SK-N-SH (cell line): ENCODE measurements around the gene ZNF548. TPM values are rescaled to one million over a fixed set of nuclear protein-coding genes. Genes with fewer than 3 reads are reported as not detected.

Source experiments
- CTCF ChIA-PET: fragments of 300-600, 350-600 bp; formaldehyde crosslinking; extraction: SDS; loops from one replicate; lab custom pipeline; 2021; lab: Yijun Ruan, JAX
- POLR2A ChIA-PET: fragments of 350-600 bp; sonication (Branson Sonifier 250); formaldehyde crosslinking; extraction: SDS; loops from one replicate; lab custom pipeline; 2020; ENCODE audit warnings: antibody characterized with exemption, inconsistent platforms; lab: Yijun Ruan, JAX
- DNase-seq: peaks from one replicate; pipeline ENCODE4 v3.0.0; 2012
- H2AFZ ChIP-seq: fragments of 200-600 bp; sonication (generic); 2 replicates; pipeline ENCODE4 v1.8.1; 2016; ENCODE audit warnings: antibody characterized with exemption, mild to moderate bottlenecking, low read depth
- H3F3A ChIP-seq: fragments of 200-600 bp; sonication (generic); replicated peaks from 2 replicates; pipeline ENCODE3; 2016; ENCODE audit warnings: antibody characterized with exemption, mild to moderate bottlenecking; ENCODE audit not compliant: insufficient read depth
- H3K27ac ChIP-seq, 2 experiments: fragments of 200-500 bp in 1 of 2; fragments of 200-600 bp in 1 of 2; sonication (Bioruptor generic) in 1 of 2; sonication (generic), shearing (Covaris generic) in 1 of 2; 2 replicates each; pipeline versions ENCODE4 v1.5.1 to v1.6.1; 2014 to 2016; ENCODE audit warnings: low read depth in 2 of 2, inconsistent platforms in 1 of 2, low read length in 1 of 2, mild to moderate bottlenecking in 1 of 2, mixed read lengths in 1 of 2
- H3K27me3 ChIP-seq: fragments of 200-600 bp; sonication (generic), shearing (Covaris generic); 2 replicates; pipeline ENCODE4 v1.6.1; 2016; ENCODE audit warnings: mixed run types; ENCODE audit not compliant: insufficient read depth
- H3K36me3 ChIP-seq, 2 experiments: fragments of 200-500 bp in 1 of 2; fragments of 200-600 bp in 1 of 2; sonication (Bioruptor generic) in 1 of 2; sonication (generic) in 1 of 2; replicated peaks in 1 of 2; 2 replicates each; pipeline versions ENCODE3 to v1.5.1; 2014 to 2016; ENCODE audit warnings: low read length in 1 of 2, mild to moderate bottlenecking in 1 of 2; ENCODE audit not compliant: insufficient read depth in 2 of 2, control insufficient read depth in 1 of 2
- H3K4me1 ChIP-seq, 2 experiments: fragments of 200-500 bp in 1 of 2; fragments of 200-600 bp in 1 of 2; sonication (Bioruptor generic) in 1 of 2; sonication (generic), shearing (Covaris generic) in 1 of 2; 2 replicates each; pipeline versions ENCODE4 v1.5.1 to v1.6.1; 2014 to 2016; ENCODE audit warnings: low read depth in 1 of 2, low read length in 1 of 2, mixed run types in 1 of 2; ENCODE audit not compliant: insufficient read depth in 2 of 2, control insufficient read depth in 1 of 2
- H3K4me2 ChIP-seq: fragments of 200-600 bp; sonication (generic), shearing (Covaris generic); 2 replicates; pipeline ENCODE4 v1.6.1; 2017; ENCODE audit warnings: mixed run types
- H3K4me3 ChIP-seq, 2 experiments: fragments of 200-500 bp in 1 of 2; fragments of 200-600 bp in 1 of 2; sonication (Bioruptor generic) in 1 of 2; sonication (generic), shearing (Covaris generic) in 1 of 2; 2 replicates each; pipeline versions ENCODE4 v1.5.1 to v1.8.1; 2014 to 2016; ENCODE audit warnings: low read depth in 2 of 2, inconsistent platforms in 1 of 2, low read length in 1 of 2, mild to moderate bottlenecking in 1 of 2, mixed read lengths in 1 of 2, moderate library complexity in 1 of 2
- H3K79me2 ChIP-seq: fragments of 200-600 bp; sonication (generic); 2 replicates; pipeline ENCODE4 v1.8.1; 2017; ENCODE audit warnings: mild to moderate bottlenecking; ENCODE audit not compliant: insufficient read depth
- H3K9ac ChIP-seq: fragments of 200-600 bp; sonication (generic); 2 replicates; pipeline ENCODE4 v1.6.1; 2017; ENCODE audit warnings: mixed run types
- H3K9me2 ChIP-seq: fragments of 200-600 bp; sonication (generic); 2 replicates; pipeline ENCODE4 v1.6.1; 2017; ENCODE audit warnings: mixed run types
- H3K9me3 ChIP-seq: fragments of 200-600 bp; sonication (generic); 2 replicates; pipeline ENCODE4 v1.6.1; 2017; ENCODE audit warnings: mixed run types, mild to moderate bottlenecking, moderate library complexity
- H4K20me1 ChIP-seq: fragments of 200-600 bp; sonication (generic); 2 replicates; pipeline ENCODE4 v1.6.1; 2017; ENCODE audit warnings: mild to moderate bottlenecking, mixed run types; ENCODE audit not compliant: insufficient read depth
- WGBS: methylation state at CpG from one replicate; pipeline ENCODE4 v1.1.6; 2017; ENCODE audit warnings: low lambda C conversion rate; 5-methylcytosine and 5-hydroxymethylcytosine counted together
- polyA plus RNA-seq, 3 experiments: library from polyadenylated mRNA; depleted of rRNA; stranded (reverse); fragments of >200 nt; gene quantifications; 2 replicates each; pipeline ENCODE4 v1.2.3, GENCODE V29; 2012
- TF ChIP-seq, protein P1 (sequence below): IDR thresholded peaks from 2 replicates; pipeline ENCODE4; 2012

ZNF548 gene
- polyA plus RNA-seq, 1 of the 3 experiments (the other 2 are of a cell fraction) = 6.8 TPM

DNA sequence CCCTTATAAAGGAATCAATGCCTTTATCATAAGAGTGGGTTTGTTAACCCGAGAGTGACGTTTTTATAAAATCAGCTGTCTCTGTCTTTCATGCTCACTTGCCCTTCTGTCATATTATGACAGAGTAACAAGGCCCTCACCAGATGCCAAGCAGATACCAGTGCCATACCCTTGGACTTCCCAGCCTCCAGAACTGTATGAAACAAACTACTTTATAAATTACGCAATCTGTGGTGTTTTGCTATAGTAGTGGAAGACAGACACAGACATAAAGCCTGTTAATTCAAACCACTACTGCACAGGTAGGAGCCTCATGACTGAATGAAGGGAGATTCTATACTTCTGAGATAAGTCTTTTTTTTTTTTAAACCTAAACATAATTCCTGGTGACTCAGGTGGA lies 62.7 kb downstream of the ZNF548 start:
- no peak for DNase-seq
- CTCF ChIA-PET = no interaction called here
- 76% methylated on average over 3 of the region's 3 CpGs for WGBS

More for the DNA sequence above, 62.7 kb downstream of the ZNF548 start:
- TF ChIP-seq, protein P1, sequence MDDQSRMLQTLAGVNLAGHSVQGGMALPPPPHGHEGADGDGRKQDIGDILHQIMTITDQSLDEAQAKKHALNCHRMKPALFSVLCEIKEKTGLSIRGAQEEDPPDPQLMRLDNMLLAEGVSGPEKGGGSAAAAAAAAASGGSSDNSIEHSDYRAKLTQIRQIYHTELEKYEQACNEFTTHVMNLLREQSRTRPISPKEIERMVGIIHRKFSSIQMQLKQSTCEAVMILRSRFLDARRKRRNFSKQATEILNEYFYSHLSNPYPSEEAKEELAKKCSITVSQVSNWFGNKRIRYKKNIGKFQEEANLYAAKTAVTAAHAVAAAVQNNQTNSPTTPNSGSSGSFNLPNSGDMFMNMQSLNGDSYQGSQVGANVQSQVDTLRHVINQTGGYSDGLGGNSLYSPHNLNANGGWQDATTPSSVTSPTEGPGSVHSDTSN = no peak
- Histone ChIP-seq H3K4me1 (no peaks in the 10 kb centered on the region), H3K4me3 (no peak overlapping the region), H3K27ac (no peak overlapping the region), H3K27me3 (no peaks in the 10 kb centered on the region), H3K9me3 (no peaks in the 10 kb centered on the region), H3F3A (no peaks in the 10 kb centered on the region), H3K36me3 (no peaks in the 10 kb centered on the region), H4K20me1 (no peaks in the 10 kb centered on the region), H3K79me2 (peaks cover 3% of the 10 kb centered on the region; the same call in 1 of the 2 replicates), H3K4me2 (no peak overlapping the region), H3K9me2 (no peaks in the 10 kb centered on the region), H3K9ac (no peak overlapping the region), H2AFZ (no peak overlapping the region)
- POLR2A ChIA-PET = no interaction called here

Other genes with a start within 250 kb of the ZNF548 start
- gene ZIM3, start 244.7 kb upstream of the ZNF548 start, polyA plus RNA-seq (2012; rRNA removed) = not detected in 2 replicates
- not detected in 2 replicates for gene DUXA, start 222.4 kb upstream of the ZNF548 start, polyA plus RNA-seq (2012; rRNA removed)
- gene ZNF264, start 198.4 kb upstream of the ZNF548 start, polyA plus RNA-seq (2012; rRNA removed) = 8.6 and 8.8 TPM in 2 replicates
- gene AURKC, start 158.8 kb upstream of the ZNF548 start, polyA plus RNA-seq (2012; rRNA removed) = 1.2 and 1.5 TPM in 2 replicates
- gene ZNF805, start 149.2 kb upstream of the ZNF548 start, polyA plus RNA-seq (2012; rRNA removed) = 1.5 and 2.5 TPM in 2 replicates
- gene ZNF460, start 109.4 kb upstream of the ZNF548 start, polyA plus RNA-seq (2012; rRNA removed) = 2.4 and 4.3 TPM in 2 replicates
- gene ZNF543, start 69.4 kb upstream of the ZNF548 start, polyA plus RNA-seq (2012; rRNA removed) = 1.2 and 1.7 TPM in 2 replicates
- gene ZNF304, start 38.6 kb upstream of the ZNF548 start, polyA plus RNA-seq (2012; rRNA removed) = 2.5 and 3.7 TPM in 2 replicates
- 21.0 and 22.2 TPM in 2 replicates for gene TRAPPC2B, start 26.3 kb upstream of the ZNF548 start, polyA plus RNA-seq (2012; rRNA removed)
- 1.5 and 1.7 TPM in 2 replicates for gene ZNF547, start 26.3 kb upstream of the ZNF548 start, polyA plus RNA-seq (2012; rRNA removed)
- 3.9 and 5.0 TPM in 2 replicates for gene ZNF17, start 21.3 kb downstream of the ZNF548 start, polyA plus RNA-seq (2012; rRNA removed)
- gene ZNF749, start 45.5 kb downstream of the ZNF548 start, polyA plus RNA-seq (2012; rRNA removed) = 12.6 and 14.9 TPM in 2 replicates
- gene VN1R1, start 67.3 kb downstream of the ZNF548 start, polyA plus RNA-seq (2012; rRNA removed) = 0.03 and 0.06 TPM in 2 replicates
- 0.99 and 1.2 TPM in 2 replicates for gene ZNF772, start 87.7 kb downstream of the ZNF548 start, polyA plus RNA-seq (2012; rRNA removed)
- 7.8 and 10.4 TPM in 2 replicates for gene ZNF419, start 97.9 kb downstream of the ZNF548 start, polyA plus RNA-seq (2012; rRNA removed)
- gene ZNF773, start 110.1 kb downstream of the ZNF548 start, polyA plus RNA-seq (2012; rRNA removed) = 6.6 and 9.0 TPM in 2 replicates
- gene ZNF549, start 137.5 kb downstream of the ZNF548 start, polyA plus RNA-seq (2012; rRNA removed) = 2.4 and 3.3 TPM in 2 replicates
- gene ZNF550, start 170.0 kb downstream of the ZNF548 start, polyA plus RNA-seq (2012; rRNA removed) = 5.7 and 7.1 TPM in 2 replicates
- 2.0 and 2.8 TPM in 2 replicates for gene ZNF416, start 189.1 kb downstream of the ZNF548 start, polyA plus RNA-seq (2012; rRNA removed)
- gene ZIK1, start 194.3 kb downstream of the ZNF548 start, polyA plus RNA-seq (2012; rRNA removed) = 2.1 and 2.4 TPM in 2 replicates
- gene ZNF530, start 210.0 kb downstream of the ZNF548 start, polyA plus RNA-seq (2012; rRNA removed) = 4.4 and 4.6 TPM in 2 replicates
- 9.6 and 9.8 TPM in 2 replicates for gene ZNF134, start 224.4 kb downstream of the ZNF548 start, polyA plus RNA-seq (2012; rRNA removed)
- gene ZNF211, start 243.3 kb downstream of the ZNF548 start, polyA plus RNA-seq (2012; rRNA removed) = 8.6 and 10.7 TPM in 2 replicates